IMR-90 (cell line): ENCODE data around the gene TMA16. TPM values are rescaled to one million over a fixed set of nuclear protein-coding genes. Genes with fewer than 3 reads are reported as not detected.

Experiments
- ATAC-seq: fragments of 200-7000 bp; cut with Tn5 transposase; 2 replicates; pipeline ENCODE4 v1.9.1; 2020; ENCODE audit warnings: low read depth, mild to moderate bottlenecking, moderate library complexity
- BruUV-seq: library from RNA; stranded (reverse); fragments of 400-500 nt; replicated peaks from 2 replicates; lab custom pipeline; 2021; lab: Mats Ljungman, UMichigan
- CTCF ChIA-PET: fragments of 300-600 bp; formaldehyde crosslinking; extraction: SDS; loops from one replicate; lab custom pipeline; 2021; ENCODE audit warnings: antibody characterized with exemption; lab: Yijun Ruan, JAX
- POLR2A ChIA-PET: fragments of 300-600 bp; sonication (Branson Sonifier 250); formaldehyde crosslinking; loops from one replicate; lab custom pipeline; 2022; ENCODE audit warnings: antibody characterized with exemption; ENCODE audit not compliant: unreplicated experiment; lab: Charles Lee
- DNase-seq: peaks from one replicate; pipeline ENCODE4 v3.0.0; 2013
- H2AFZ ChIP-seq: replicated peaks from 2 replicates; pipeline ENCODE3; 2013; ENCODE audit warnings: low read length, mild to moderate bottlenecking; ENCODE audit not compliant: poor library complexity
- H2AK5ac ChIP-seq: 2 replicates; pipeline ENCODE4 v1.6.1; 2013; ENCODE audit warnings: low read depth, low read length, inconsistent platforms
- H2AK9ac ChIP-seq: replicated peaks from 2 replicates; pipeline ENCODE3; 2013; ENCODE audit warnings: mild to moderate bottlenecking, low read depth, low read length, moderate library complexity; ENCODE audit not compliant: poor library complexity
- H2BK120ac ChIP-seq: 2 replicates; pipeline ENCODE4 v1.6.1; 2013; ENCODE audit warnings: low read depth, low read length, inconsistent platforms
- H2BK15ac ChIP-seq: 3 replicates; pipeline ENCODE4 v1.6.1; 2013; ENCODE audit warnings: low read depth, low read length, inconsistent platforms
- H2BK20ac ChIP-seq: 2 replicates; pipeline ENCODE4 v1.6.1; 2013; ENCODE audit warnings: low read depth, mild to moderate bottlenecking, inconsistent platforms, low read length, moderate library complexity
- H2BK5ac ChIP-seq: 2 replicates; pipeline ENCODE4 v1.6.1; 2013; ENCODE audit warnings: mild to moderate bottlenecking, low read depth, low read length, inconsistent platforms; ENCODE audit not compliant: poor library complexity, severe bottlenecking
- H3K14ac ChIP-seq: replicated peaks from 2 replicates; pipeline ENCODE4 v1.6.1; 2013; ENCODE audit warnings: low read depth, low read length, inconsistent platforms
- H3K18ac ChIP-seq: 2 replicates; pipeline ENCODE4 v1.6.1; 2013; ENCODE audit warnings: low read depth, low read length, control low read depth
- H3K23ac ChIP-seq: 2 replicates; pipeline ENCODE4 v1.6.1; 2013; ENCODE audit warnings: low read depth, low read length, inconsistent platforms
- H3K27ac ChIP-seq: 2 replicates; pipeline ENCODE4 v1.5.1; 2013; ENCODE audit warnings: mild to moderate bottlenecking, control low read depth, low read length; ENCODE audit not compliant: insufficient read depth
- H3K27me3 ChIP-seq: 2 replicates; pipeline ENCODE4 v1.6.1; 2013; ENCODE audit warnings: low read length; ENCODE audit not compliant: control insufficient read depth, insufficient read depth
- H3K36me3 ChIP-seq: 2 replicates; pipeline ENCODE4 v1.6.1; 2013; ENCODE audit warnings: low read length, mixed read lengths; ENCODE audit not compliant: control insufficient read depth, insufficient read depth
- H3K4ac ChIP-seq: 2 replicates; pipeline ENCODE4 v1.6.1; 2013; ENCODE audit warnings: low read depth, low read length, inconsistent platforms
- H3K4me1 ChIP-seq: 2 replicates; pipeline ENCODE4 v1.6.1; 2013; ENCODE audit warnings: low read length, mixed read lengths; ENCODE audit not compliant: control insufficient read depth, insufficient read depth
- H3K4me2 ChIP-seq: 2 replicates; pipeline ENCODE4 v1.6.1; 2013; ENCODE audit warnings: low read depth, mild to moderate bottlenecking, control low read depth, low read length, moderate library complexity
- H3K4me3 ChIP-seq: 2 replicates; pipeline ENCODE4 v1.5.1; 2013; ENCODE audit warnings: low read depth, mild to moderate bottlenecking, control low read depth, low read length, moderate library complexity; ENCODE audit not compliant: insufficient read depth
- H3K56ac ChIP-seq: 2 replicates; pipeline ENCODE4 v1.6.1; 2013; ENCODE audit warnings: low read length, inconsistent platforms; ENCODE audit not compliant: insufficient read depth; ENCODE audit errors: extremely low read depth
- H3K79me1 ChIP-seq, 2 experiments: 2 replicates each; pipeline ENCODE4 v1.6.1; 2013; ENCODE audit warnings: low read length in 2 of 2, inconsistent platforms in 1 of 2, low read depth in 1 of 2
- H3K9ac ChIP-seq: 2 replicates; pipeline ENCODE4 v1.6.1; 2013; ENCODE audit warnings: low read depth, low read length, control low read depth
- H3K9me1 ChIP-seq: 2 replicates; pipeline ENCODE4 v1.6.1; 2013; ENCODE audit warnings: low read length, inconsistent platforms; ENCODE audit not compliant: insufficient read depth
- H3K9me3 ChIP-seq: 2 replicates; pipeline ENCODE4 v1.6.1; 2013; ENCODE audit warnings: low read length; ENCODE audit not compliant: control insufficient read depth, insufficient read depth
- H4K20me1 ChIP-seq: 2 replicates; pipeline ENCODE4 v1.6.1; 2013; ENCODE audit warnings: low read length, inconsistent platforms; ENCODE audit not compliant: insufficient read depth
- H4K5ac ChIP-seq: 2 replicates; pipeline ENCODE4 v1.6.1; 2013; ENCODE audit warnings: mild to moderate bottlenecking, low read depth, low read length, control low read depth
- H4K8ac ChIP-seq, 2 experiments: 2 replicates each; pipeline ENCODE4 v1.6.1; 2013; ENCODE audit warnings: low read depth in 2 of 2, low read length in 2 of 2, control low read depth in 1 of 2, inconsistent platforms in 1 of 2
- H4K91ac ChIP-seq: 2 replicates; pipeline ENCODE4 v1.6.1; 2013; ENCODE audit warnings: low read depth, low read length, inconsistent platforms; ENCODE audit not compliant: insufficient read depth
- CHD1 ChIP-seq: IDR thresholded peaks from 2 replicates; pipeline ENCODE4 v1.6.1; 2012; ENCODE audit warnings: low read depth, low read length, improper control_type of control experiment
- MAFK ChIP-seq: IDR thresholded peaks from 2 replicates; pipeline ENCODE4 v1.6.1; 2012; ENCODE audit warnings: low read depth, low read length, improper control_type of control experiment
- NFE2L2 ChIP-seq: fragments of 150-350 bp; IDR thresholded peaks from 2 replicates; pipeline ENCODE4 v1.6.1; 2016; ENCODE audit warnings: low read depth, mild to moderate bottlenecking, low read length
- RAD21 ChIP-seq: IDR thresholded peaks from 2 replicates; pipeline ENCODE4 v1.6.1; 2012; ENCODE audit warnings: low read length, improper control_type of control experiment
- RCOR1 ChIP-seq: IDR thresholded peaks from 2 replicates; pipeline ENCODE4 v1.6.1; 2012; ENCODE audit warnings: mild to moderate bottlenecking, low read length, improper control_type of control experiment; ENCODE audit not compliant: insufficient replicate concordance
- RFX5 ChIP-seq: IDR thresholded peaks from 2 replicates; pipeline ENCODE4 v1.8.0; 2012; ENCODE audit warnings: low read depth, mild to moderate bottlenecking, low read length, moderate library complexity
- SMC3 ChIP-seq: fragments of 150-350 bp; IDR thresholded peaks from 2 replicates; pipeline ENCODE4 v1.6.1; 2016; ENCODE audit warnings: low read depth, mild to moderate bottlenecking, antibody characterized with exemption, low read length, moderate library complexity
- USF2 ChIP-seq: fragments of 150-350 bp; IDR thresholded peaks from 2 replicates; pipeline ENCODE4 v1.6.1; 2017; ENCODE audit warnings: mild to moderate bottlenecking, antibody characterized with exemption, low read length, low read depth
- WGBS, 2 experiments: methylation state at CpG; one replicate each; pipeline versions ENCODE4 v1.1.5 to v1.1.7; 2013; ENCODE audit warnings: missing lambda C conversion rate in 2 of 2; ENCODE audit not compliant: insufficient read length in 1 of 2; ENCODE audit errors: extremely low coverage in 2 of 2; 5-methylcytosine and 5-hydroxymethylcytosine counted together
- dilution Hi-C: fragments of 300-500 bp; cut with HindIII; formaldehyde crosslinking; loops from one replicate; pipeline ENCODE4 v1.14.3; 2018; ENCODE audit warnings: low sequenced_read_pairs; ENCODE audit not compliant: unreplicated experiment
- in situ Hi-C: fragments of 300-500 bp; cut with MboI; formaldehyde crosslinking; loops from 3 replicates; pipeline ENCODE4 v1.14.3; 2019; ENCODE audit warnings: low sequenced_read_pairs, inconsistent platforms, mixed read lengths
- intact Hi-C: fragments of 100-400 bp; cut with micrococcal nuclease; formaldehyde crosslinking; loops from 2 replicates; pipeline ENCODE4 v1.10.0; 2022
- polyA plus RNA-seq, 3 experiments: library from polyadenylated mRNA; depleted of rRNA; stranded (reverse); fragments of >200 nt; gene quantifications; 2 replicates each; pipeline ENCODE4 v1.2.3, GENCODE V29; 2012; ENCODE audit warnings: low replicate concordance in 1 of 3
- total RNA-seq: library from RNA; depleted of rRNA; stranded (reverse); fragments of >200 nt; gene quantifications from 2 replicates; pipeline ENCODE4 v1.2.3, GENCODE V29; 2012
- TF ChIP-seq, protein P1 (sequence below): conservative IDR thresholded peaks from 2 replicates; pipeline ENCODE4 v1.5.1; 2012; ENCODE audit warnings: mild to moderate bottlenecking, low read depth, low read length, improper control_type of control experiment

Gene TMA16
- total and polyA plus RNA-seq, 2 of the 4 experiments (the other 2 are of a cell fraction) = 9.3 to 19.8 TPM

DNA sequence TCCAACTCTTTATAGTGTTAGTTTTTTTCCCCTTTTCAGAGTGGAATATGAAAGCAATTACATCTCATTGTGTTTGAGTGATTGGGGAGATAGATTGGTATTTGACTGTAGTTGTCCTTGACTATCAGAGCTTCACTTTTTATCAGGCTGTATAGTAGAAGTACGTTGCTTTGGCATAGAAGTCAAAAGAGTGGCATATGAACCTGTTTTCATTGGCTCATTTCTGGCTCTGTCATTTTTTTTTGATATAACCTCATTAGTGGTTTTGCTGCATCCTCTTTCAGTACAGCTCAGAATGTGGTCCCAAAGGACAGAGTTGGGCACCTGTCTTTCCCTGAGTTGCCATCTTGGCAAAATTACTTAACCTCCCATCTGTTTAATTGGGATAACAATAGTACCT, 1.4 kb downstream of the TMA16 start:
- no peak overlapping the region for H3K56ac ChIP-seq
- H3K36me3 ChIP-seq = no peaks in the 10 kb centered on the region
- H2BK15ac ChIP-seq = no peak overlapping the region
- no peak overlapping the region for H4K5ac ChIP-seq
- no peak for TF ChIP-seq CHD1
- no peak for TF ChIP-seq RCOR1
- no peak for TF ChIP-seq USF2
- TF ChIP-seq, protein P1, sequence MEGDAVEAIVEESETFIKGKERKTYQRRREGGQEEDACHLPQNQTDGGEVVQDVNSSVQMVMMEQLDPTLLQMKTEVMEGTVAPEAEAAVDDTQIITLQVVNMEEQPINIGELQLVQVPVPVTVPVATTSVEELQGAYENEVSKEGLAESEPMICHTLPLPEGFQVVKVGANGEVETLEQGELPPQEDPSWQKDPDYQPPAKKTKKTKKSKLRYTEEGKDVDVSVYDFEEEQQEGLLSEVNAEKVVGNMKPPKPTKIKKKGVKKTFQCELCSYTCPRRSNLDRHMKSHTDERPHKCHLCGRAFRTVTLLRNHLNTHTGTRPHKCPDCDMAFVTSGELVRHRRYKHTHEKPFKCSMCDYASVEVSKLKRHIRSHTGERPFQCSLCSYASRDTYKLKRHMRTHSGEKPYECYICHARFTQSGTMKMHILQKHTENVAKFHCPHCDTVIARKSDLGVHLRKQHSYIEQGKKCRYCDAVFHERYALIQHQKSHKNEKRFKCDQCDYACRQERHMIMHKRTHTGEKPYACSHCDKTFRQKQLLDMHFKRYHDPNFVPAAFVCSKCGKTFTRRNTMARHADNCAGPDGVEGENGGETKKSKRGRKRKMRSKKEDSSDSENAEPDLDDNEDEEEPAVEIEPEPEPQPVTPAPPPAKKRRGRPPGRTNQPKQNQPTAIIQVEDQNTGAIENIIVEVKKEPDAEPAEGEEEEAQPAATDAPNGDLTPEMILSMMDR = no peak
- TF ChIP-seq NFE2L2 = no peak
- TF ChIP-seq RAD21 = no peak
- no peak for TF ChIP-seq RFX5
- no peak for TF ChIP-seq MAFK
- no peak for TF ChIP-seq SMC3
- H4K91ac ChIP-seq = no peak overlapping the region
- no peak overlapping the region for H3K4ac ChIP-seq
- H3K9me3 ChIP-seq = no peaks in the 10 kb centered on the region
- peaks cover 9% of the 10 kb centered on the region for H4K20me1 ChIP-seq
- no peak for ATAC-seq
- no peak overlapping the region for H3K14ac ChIP-seq
- H2BK5ac ChIP-seq = no peak overlapping the region
- no TSS peak for BruUV-seq
- ChIA-PET CTCF (interaction anchor here (1.0 kb wide), 1 partner anchor 166 kb away, joined by 3 read pairs; no protein-coding TSS in a partner anchor), POLR2A (no interaction called here)
- no peak overlapping the region for H4K8ac ChIP-seq
- in situ Hi-C loops = loop anchor here (5.0 kb wide), 1 partner anchor 36 kb away; no protein-coding TSS in a partner anchor
- H3K4me1 ChIP-seq = peaks cover 3% of the 10 kb centered on the region
- H3K23ac ChIP-seq = peak overlapping the region; percentile 79; the same call in 1 of the 2 replicates
- H3K4me3 ChIP-seq = peak overlapping the region; percentile 29; the same call in 1 of the 2 replicates
- H3K9ac ChIP-seq = peak overlapping the region; percentile 9
- DNase-seq = no peak
- H3K27me3 ChIP-seq = no peaks in the 10 kb centered on the region
- H2BK20ac ChIP-seq = no peak overlapping the region
- intact Hi-C loops = loop anchor here (1.0 kb wide), 1 partner anchor 45 kb away; no protein-coding TSS in a partner anchor
- no CpG with 5 or more reads among the region's 1 CpG for whole genome bisulfite sequencing, 2 experiments
- H2AK9ac ChIP-seq = no peak overlapping the region
- peak overlapping the region; percentile 84 for H3K4me2 ChIP-seq
- H3K18ac ChIP-seq = no peak overlapping the region
- 0 out of 2 replicates have a peak overlapping the region, but pooled peaks have one; percentile 24 for H2AK5ac ChIP-seq
- no peak overlapping the region for H3K27ac ChIP-seq
- H3K79me1 ChIP-seq = peaks cover 3 to 6% of the 10 kb centered on the region in 2 experiments; a peak in 2 of 4 replicates
- no peak overlapping the region for H2BK120ac ChIP-seq
- dilution Hi-C loops = no loop called here
- H2AFZ ChIP-seq = no peak overlapping the region
- no peaks in the 10 kb centered on the region for H3K9me1 ChIP-seq
